GM12878 (cell line): ENCODE measurements around the gene CNPY1. TPM values are rescaled to one million over a fixed set of nuclear protein-coding genes. Genes with fewer than 3 reads are reported as not detected.
"Not testable (repeated sequence)": the region's sequence is repeated elsewhere in the genome, so short reads cannot be mapped to it uniquely, and the experiment has no call there.

Experiments
- ATAC-seq: fragments of 200-7000 bp; cut with Tn5 transposase; 3 replicates; pipeline ENCODE4 v1.9.1; 2020; ENCODE audit warnings: mild to moderate bottlenecking, moderate library complexity
- Bru-seq: library from RNA; stranded (reverse); fragments of 400-500 nt; gene quantifications from one replicate; lab custom pipeline; 2021; lab: Mats Ljungman, UMichigan
- BruChase-seq, 2 experiments: library from RNA; stranded (reverse); fragments of 400-500 nt; gene quantifications; one replicate each; lab custom pipeline; 2021; lab: Mats Ljungman, UMichigan
- BruUV-seq: library from RNA; stranded (reverse); fragments of 400-500 nt; replicated peaks from 2 replicates; lab custom pipeline; 2021; lab: Mats Ljungman, UMichigan
- CTCF ChIA-PET: fragments of 300-600 bp; sonication (Branson Sonifier 250); formaldehyde crosslinking; extraction: SDS; loops from one replicate; lab custom pipeline; 2021; ENCODE audit warnings: inconsistent platforms; lab: Yijun Ruan, JAX
- POLR2A ChIA-PET: fragments of 350-600 bp; formaldehyde crosslinking; extraction: SDS; loops from one replicate; lab custom pipeline; 2021; ENCODE audit warnings: inconsistent platforms; lab: Charles Lee
- RAD21 ChIA-PET: fragments of 300-600 bp; sonication (Branson Sonifier 250); formaldehyde crosslinking; loops from one replicate; lab custom pipeline; 2023; ENCODE audit warnings: antibody characterized with exemption; ENCODE audit not compliant: unreplicated experiment; lab: Charles Lee
- SMC1A ChIA-PET: fragments of 300-600 bp; sonication (Branson Sonifier 250); formaldehyde crosslinking; loops from one replicate; lab custom pipeline; 2023; ENCODE audit not compliant: unreplicated experiment, uncharacterized antibody; lab: Charles Lee
- DNase-seq: peaks from one replicate; pipeline ENCODE4 v3.0.0-alpha.2; 2011; ENCODE audit warnings: low read depth, low spot score
- FAIRE-seq: peaks from 3 replicates; lab custom pipeline; 2011; peaks lifted over from hg19 to GRCh38; lab: Jason Lieb, UNC
- H2AFZ ChIP-seq: 2 replicates; pipeline ENCODE4 v1.6.0; 2011; ENCODE audit warnings: low read depth, low read length, control low read depth; ENCODE audit not compliant: control insufficient read depth
- H3K27ac ChIP-seq: 2 replicates; pipeline ENCODE4 v1.5.1; 2011; ENCODE audit warnings: control low read depth; ENCODE audit not compliant: control insufficient read depth, insufficient read depth
- H3K27me3 ChIP-seq, 2 experiments: replicated peaks in 1 of 2; 2 replicates each; pipeline versions ENCODE4 v1.6.0 to v1.6.1; 2011; ENCODE audit warnings: low read length in 1 of 2; ENCODE audit not compliant: control insufficient read depth in 2 of 2, insufficient read depth in 2 of 2
- H3K36me3 ChIP-seq, 2 experiments: 2 replicates each; pipeline ENCODE4 v1.5.1; 2011; ENCODE audit warnings: low read length in 1 of 2; ENCODE audit not compliant: control insufficient read depth in 2 of 2, insufficient read depth in 2 of 2
- H3K4me1 ChIP-seq: 2 replicates; pipeline ENCODE4 v1.6.1; 2011; ENCODE audit warnings: mild to moderate bottlenecking, low read length, moderate library complexity, mixed read lengths; ENCODE audit not compliant: control insufficient read depth, insufficient read depth
- H3K4me2 ChIP-seq: 2 replicates; pipeline ENCODE4 v1.6.0; 2011; ENCODE audit warnings: control low read depth; ENCODE audit not compliant: control insufficient read depth, insufficient read depth
- H3K4me3 ChIP-seq: fragments of 200-600 bp; sonication (generic); 2 replicates; pipeline ENCODE4 v1.5.1; 2016
- H3K79me2 ChIP-seq: 2 replicates; pipeline ENCODE4 v1.6.0; 2011; ENCODE audit warnings: low read length; ENCODE audit not compliant: control insufficient read depth, insufficient read depth
- H3K9ac ChIP-seq: 2 replicates; pipeline ENCODE4 v1.8.0; 2011; ENCODE audit warnings: low read length, control low read depth, mixed read lengths; ENCODE audit not compliant: control insufficient read depth, insufficient read depth
- H3K9me3 ChIP-seq: replicated peaks from 3 replicates; pipeline ENCODE4 v1.5.1; 2011; ENCODE audit warnings: mild to moderate bottlenecking, low read length; ENCODE audit not compliant: control insufficient read depth, insufficient read depth
- H4K20me1 ChIP-seq: 2 replicates; pipeline ENCODE4 v1.6.0; 2011; ENCODE audit not compliant: control insufficient read depth, insufficient read depth
- SREBF1 ChIP-seq: IDR thresholded peaks from 2 replicates; pipeline ENCODE4 v1.6.1; 2012; ENCODE audit warnings: mild to moderate bottlenecking, low read length
- YBX1 ChIP-seq: fragments of 450-650 bp; IDR thresholded peaks from 2 replicates; pipeline ENCODE4 v1.6.1; 2016; ENCODE audit warnings: antibody characterized with exemption
- ZSCAN29 ChIP-seq: fragments of 450-650 bp; IDR thresholded peaks from 2 replicates; pipeline ENCODE4 v1.6.1; 2017; ENCODE audit warnings: mild to moderate bottlenecking, moderate library complexity
- WGBS: methylation state at CpG from one replicate; pipeline ENCODE4 v1.1.6; 2016; ENCODE audit warnings: low lambda C conversion rate; ENCODE audit not compliant: insufficient replicate concordance, insufficient coverage; ENCODE audit errors: missing lambda C conversion rate; 5-methylcytosine and 5-hydroxymethylcytosine counted together
- in situ Hi-C: fragments of 300-500 bp; cut with MboI; formaldehyde crosslinking; loops from 9 replicates; pipeline ENCODE4 v1.14.3; 2018; ENCODE audit warnings: mixed read lengths
- intact Hi-C: fragments of 100-400 bp; cut with micrococcal nuclease; formaldehyde crosslinking; loops from one replicate; pipeline ENCODE4 v1.14.2; 2022; ENCODE audit not compliant: unreplicated experiment
- long read RNA-seq, 2 experiments: library from polyadenylated mRNA; unstranded; transcript quantifications; one replicate each; pipeline ENCODE4 v2.0.0, GENCODE V29; 2019 to 2020
- polyA minus RNA-seq, 3 experiments: library from RNA; depleted of rRNA, polyadenylated mRNA; stranded (reverse); fragments of >200 nt; gene quantifications; 2 replicates each; pipeline ENCODE4 v1.2.3, GENCODE V29; 2011
- polyA plus RNA-seq, 11 experiments: library from polyadenylated mRNA; depleted of rRNA in 4 of 11; unstranded in 6 of 11; stranded (reverse) in 5 of 11; fragments of >200 nt; fragmentation: Nextera tagmentation in 4 of 11; fragmentation: Illumina TruSeq in 1 of 11; extraction: Ambion mirVana in 4 of 11; extraction: Trizol in 1 of 11; gene quantifications; 1 replicate in 1 of 11; 2 replicates in 10 of 11; pipeline versions ENCODE4 v1.2.1 to v1.2.3, GENCODE V29; 2011 to 2016; ENCODE audit warnings: inconsistent platforms in 2 of 11, missing spikeins in 2 of 11, low read depth in 1 of 11
- total RNA-seq, 4 experiments: library from RNA; depleted of rRNA in 3 of 4; stranded (reverse); fragments of >200 nt in 3 of 4; fragmentation: Illumina TruSeq in 1 of 4; extraction: Trizol in 1 of 4; gene quantifications; 2 replicates each; pipeline versions ENCODE4 v1.2.1 to v1.2.3, GENCODE V29; 2013 to 2021
- TF ChIP-seq, protein P1 (sequence below): fragments of 450-650 bp; IDR thresholded peaks from 2 replicates; pipeline ENCODE4 v1.6.1; 2017; ENCODE audit warnings: low read depth, mild to moderate bottlenecking, moderate library complexity
- TF ChIP-seq, protein P2 (sequence below), 3 experiments: IDR thresholded peaks in 2 of 3; conservative IDR thresholded peaks in 1 of 3; 2 replicates each; pipeline ENCODE4 v1.5.1; 2011; ENCODE audit warnings: low read depth in 3 of 3, low read length in 3 of 3, mild to moderate bottlenecking in 3 of 3, control low read depth in 2 of 3, moderate library complexity in 2 of 3, inconsistent platforms in 1 of 3, mixed read lengths in 1 of 3; ENCODE audit not compliant: control insufficient read depth in 2 of 3, insufficient read depth in 1 of 3; ENCODE audit errors: extremely low read depth in 1 of 3

CNPY1 gene
- 0.22 TPM in 1 of 2 replicates, not detected in the other for total RNA-seq (2013; cell fraction: nucleolus; rRNA removed)
- not detected in 2 replicates for total RNA-seq (2014; rRNA removed)
- total RNA-seq (2014; rRNA removed; fragmentation: Illumina TruSeq; extraction: Trizol) = not detected in 2 replicates
- not detected in 2 replicates for total RNA-seq (2021)
- polyA plus RNA-seq (2011; ENCODE audit: low read depth) = not detected
- polyA plus RNA-seq (2011; rRNA removed) = not detected in 2 replicates
- polyA plus RNA-seq (2011; cell fraction: cytosol; rRNA removed) = not detected in 2 replicates
- not detected in 2 replicates for polyA plus RNA-seq (2011; cell fraction: nucleus; rRNA removed)
- polyA plus RNA-seq (2012) = not detected in 2 replicates
- not detected in 2 replicates for polyA plus RNA-seq (2014; fragmentation: Illumina TruSeq; extraction: Trizol)
- polyA plus RNA-seq (2014; fragmentation: Nextera tagmentation; extraction: Ambion mirVana) = not detected
- 0.04 TPM in 1 of 2 replicates, not detected in the other for polyA plus RNA-seq (2014; rRNA removed)
- polyA plus RNA-seq (2016; fragmentation: Nextera tagmentation; extraction: Ambion mirVana) = not detected
- polyA minus RNA-seq (2011; rRNA and poly(A)+ RNA removed) = not detected in 2 replicates
- polyA minus RNA-seq (2011; cell fraction: cytosol; rRNA and poly(A)+ RNA removed) = not detected in 2 replicates
- not detected in 2 replicates for polyA minus RNA-seq (2011; cell fraction: nucleus; rRNA and poly(A)+ RNA removed)
- Bru-seq, nascent RNA = percentile 14 among the genes with signal in this experiment
- BruChase-seq, experiment 1, labeled RNA remaining after a 6-hour chase = percentile 15 among the genes with signal in this experiment
- BruChase-seq, experiment 2, labeled RNA remaining after a 2-hour chase = percentile 11 among the genes with signal in this experiment
- long read RNA-seq, experiment 1 = 0 reads
- long read RNA-seq, experiment 2 = 0 reads

DNA sequence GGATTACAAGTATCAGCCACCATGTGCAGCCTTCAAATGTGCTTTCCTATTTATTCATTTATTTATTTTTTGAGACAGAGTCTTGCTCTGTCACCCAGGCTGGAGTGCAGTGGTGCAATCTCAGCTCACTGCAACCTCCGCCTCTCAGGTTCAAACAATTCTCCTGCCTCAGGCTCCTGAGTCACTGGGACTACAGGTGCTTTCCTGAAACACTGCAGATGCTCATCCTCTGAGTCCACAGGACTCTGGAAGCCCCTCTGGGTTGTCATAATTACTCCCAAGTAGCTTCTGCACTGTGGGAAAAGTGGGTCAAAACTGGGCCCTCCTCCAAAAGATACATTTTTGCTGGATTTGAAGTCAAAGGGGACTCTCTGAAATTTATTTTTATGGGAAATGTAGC lies at the start of gene CNPY1:
Gene CNPY1, minus strand, starts transcription at position 111 of the 400 bp plus-strand sequence. CDS start 630 bp downstream, outside the sequence.
- POLR2A ChIA-PET, H3K79me2 ChIP-seq, H3K4me3 ChIP-seq, H2AFZ ChIP-seq, in situ Hi-C loops, H3K36me3 ChIP-seq, H3K27ac ChIP-seq, BruUV-seq, H3K27me3 ChIP-seq, H3K9me3 ChIP-seq, FAIRE-seq, RAD21 ChIA-PET, H3K4me1 ChIP-seq, intact Hi-C loops, H3K4me2 ChIP-seq, SMC1A ChIA-PET, H4K20me1 ChIP-seq, DNase-seq, H3K9ac ChIP-seq, ATAC-seq: not testable (repeated sequence)
- CTCF ChIA-PET = interaction anchor here (0.6 kb wide), 1 partner anchor 827 kb away, joined by 3 read pairs; no protein-coding TSS in a partner anchor
- 0% methylated on average over 1 of the region's 1 CpG for WGBS

DNA sequence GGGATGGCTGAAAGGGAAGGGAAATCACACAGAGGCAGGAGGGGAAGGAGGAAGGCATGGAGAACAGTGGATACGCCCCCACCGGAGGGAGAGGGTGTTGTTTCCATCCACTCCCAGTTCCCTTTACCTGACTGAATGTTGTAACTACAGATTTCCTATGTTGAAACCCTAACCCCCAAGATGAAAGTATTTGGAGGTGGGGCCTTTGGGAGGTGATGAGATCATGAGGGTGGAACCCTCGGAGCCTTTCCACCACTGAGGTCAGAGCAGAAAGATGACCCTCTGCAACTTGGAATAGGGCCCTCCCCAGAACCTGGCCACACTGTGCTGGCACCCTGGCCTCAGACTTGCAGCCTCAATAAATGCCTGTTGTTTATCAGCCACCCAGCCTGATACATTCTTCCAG lies 48.6 kb upstream of the CNPY1 start:
- no TSS peak for BruUV-seq
- DNase-seq = no peak
- Histone ChIP-seq H2AFZ (no peak overlapping the region), H4K20me1 (no peaks in the 10 kb centered on the region), H3K4me2 (no peak overlapping the region), H3K36me3 (no peaks in the 10 kb centered on the region), H3K9me3 (no peaks in the 10 kb centered on the region), H3K9ac (no peak overlapping the region), H3K27ac (no peak overlapping the region), H3K27me3 (no peaks in the 10 kb centered on the region; a peak in 2 of 4 replicates), H3K4me1 (no peaks in the 10 kb centered on the region), H3K4me3 (no peak overlapping the region), H3K79me2 (no peaks in the 10 kb centered on the region)
- TF ChIP-seq, protein P1, sequence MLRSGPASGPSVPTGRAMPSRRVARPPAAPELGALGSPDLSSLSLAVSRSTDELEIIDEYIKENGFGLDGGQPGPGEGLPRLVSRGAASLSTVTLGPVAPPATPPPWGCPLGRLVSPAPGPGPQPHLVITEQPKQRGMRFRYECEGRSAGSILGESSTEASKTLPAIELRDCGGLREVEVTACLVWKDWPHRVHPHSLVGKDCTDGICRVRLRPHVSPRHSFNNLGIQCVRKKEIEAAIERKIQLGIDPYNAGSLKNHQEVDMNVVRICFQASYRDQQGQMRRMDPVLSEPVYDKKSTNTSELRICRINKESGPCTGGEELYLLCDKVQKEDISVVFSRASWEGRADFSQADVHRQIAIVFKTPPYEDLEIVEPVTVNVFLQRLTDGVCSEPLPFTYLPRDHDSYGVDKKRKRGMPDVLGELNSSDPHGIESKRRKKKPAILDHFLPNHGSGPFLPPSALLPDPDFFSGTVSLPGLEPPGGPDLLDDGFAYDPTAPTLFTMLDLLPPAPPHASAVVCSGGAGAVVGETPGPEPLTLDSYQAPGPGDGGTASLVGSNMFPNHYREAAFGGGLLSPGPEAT = no peak
- TF ChIP-seq ZSCAN29 = no peak
- TF ChIP-seq, protein P2, sequence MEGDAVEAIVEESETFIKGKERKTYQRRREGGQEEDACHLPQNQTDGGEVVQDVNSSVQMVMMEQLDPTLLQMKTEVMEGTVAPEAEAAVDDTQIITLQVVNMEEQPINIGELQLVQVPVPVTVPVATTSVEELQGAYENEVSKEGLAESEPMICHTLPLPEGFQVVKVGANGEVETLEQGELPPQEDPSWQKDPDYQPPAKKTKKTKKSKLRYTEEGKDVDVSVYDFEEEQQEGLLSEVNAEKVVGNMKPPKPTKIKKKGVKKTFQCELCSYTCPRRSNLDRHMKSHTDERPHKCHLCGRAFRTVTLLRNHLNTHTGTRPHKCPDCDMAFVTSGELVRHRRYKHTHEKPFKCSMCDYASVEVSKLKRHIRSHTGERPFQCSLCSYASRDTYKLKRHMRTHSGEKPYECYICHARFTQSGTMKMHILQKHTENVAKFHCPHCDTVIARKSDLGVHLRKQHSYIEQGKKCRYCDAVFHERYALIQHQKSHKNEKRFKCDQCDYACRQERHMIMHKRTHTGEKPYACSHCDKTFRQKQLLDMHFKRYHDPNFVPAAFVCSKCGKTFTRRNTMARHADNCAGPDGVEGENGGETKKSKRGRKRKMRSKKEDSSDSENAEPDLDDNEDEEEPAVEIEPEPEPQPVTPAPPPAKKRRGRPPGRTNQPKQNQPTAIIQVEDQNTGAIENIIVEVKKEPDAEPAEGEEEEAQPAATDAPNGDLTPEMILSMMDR (IDR thresholded peaks at IDR 0.05 in 2 of 3, conservative IDR thresholded peaks at IDR 0.05 in 1 of 3; ENCODE audit: control insufficient read depth in 2 of 3, extremely low read depth in 1 of 3, insufficient read depth in 1 of 3, low read depth in 3 of 3, low read length in 3 of 3) = no peak
- TF ChIP-seq YBX1 = no peak
- no peak for TF ChIP-seq SREBF1
- POLR2A ChIA-PET = no interaction called here
- FAIRE-seq = no peak
- SMC1A ChIA-PET = no interaction called here
- WGBS = 44% methylated on average over 3 of the region's 3 CpGs
- RAD21 ChIA-PET = interaction anchor here (1.6 kb wide), 1 partner anchor 667 kb away, joined by 5 read pairs; no protein-coding TSS in a partner anchor
- intact Hi-C loops = no loop called here
- ATAC-seq = no peak
- CTCF ChIA-PET = interaction anchor here (11.3 kb wide), 1 partner anchor 172 kb away, joined by 170 read pairs; no protein-coding TSS in a partner anchor
- in situ Hi-C loops = no loop called here
